ENCODE data around the gene SLC12A1. TPM values are rescaled to one million over a fixed set of nuclear protein-coding genes. Genes with fewer than 3 reads are reported as not detected.

The SLC12A1 gene
- polyA plus RNA-seq, 3 donors = not detected

GRCh38 chr15:48265135-48265534, 59.0 kb downstream of the SLC12A1 start:
- H3K27ac ChIP-seq (ENCODE audit: low read depth in 1 of 2, low read length in 2 of 2) = no peak overlapping the region
- H3K79me2 ChIP-seq (ENCODE audit: insufficient read depth, low read length) = no peaks in the 10 kb centered on the region
- Mint-ChIP-seq H3K4me3 (no peak overlapping the region), H3K9me3 (peaks cover 0 to 2% (median 0%) of the 10 kb centered on the region in 7 donors), H3K4me1 (no peaks in the 10 kb centered on the region), H3K27me3 (ENCODE audit: low read depth in 3 of 3) (peaks cover 0 to 10% (median 6%) of the 10 kb centered on the region in 3 donors), H3K27ac (no peak overlapping the region), H3K36me3 (no peaks in the 10 kb centered on the region)
- no peaks in the 10 kb centered on the region for H3K36me3 ChIP-seq (replicated peaks in 1 of 2; ENCODE audit: control insufficient read depth in 1 of 2, insufficient read depth in 2 of 2, low read length in 2 of 2)
- intact Hi-C loops (cut with micrococcal nuclease) = no loop called here
- no peak for TF ChIP-seq CTCF (IDR thresholded peaks at IDR 0.05)
- H2AFZ ChIP-seq (ENCODE audit: insufficient read depth, low read depth, low read length, poor library complexity, severe bottlenecking) = no peak overlapping the region
- H3K27me3 ChIP-seq (ENCODE audit: control insufficient read depth in 2 of 2, insufficient read depth in 2 of 2, low read length in 2 of 2) = peaks cover 0 to 9% of the 10 kb centered on the region in 2 donors
- no peak for DNase-seq
- H3K9ac ChIP-seq (ENCODE audit: insufficient read depth, low read length, poor library complexity, severe bottlenecking) = no peak overlapping the region
- H3K4me1 ChIP-seq (ENCODE audit: control insufficient read depth in 1 of 2, insufficient read depth in 2 of 2, low read length in 2 of 2) = no peaks in the 10 kb centered on the region
- no peak overlapping the region for H3K4me3 ChIP-seq (replicated peaks in 1 of 3; ENCODE audit: low read depth in 2 of 3, low read length in 3 of 3)
- no peaks in the 10 kb centered on the region for H4K20me1 ChIP-seq (ENCODE audit: insufficient read depth, low read length)
- WGBS (ENCODE audit: insufficient coverage) = no CpG with 5 or more reads among the region's 1 CpG
- H3K9me3 ChIP-seq (replicated peaks in 1 of 2; ENCODE audit: control insufficient read depth in 1 of 2, insufficient read depth in 1 of 2, low read length in 2 of 2) = no peaks in the 10 kb centered on the region
- no peak overlapping the region for H3K4me2 ChIP-seq (replicated peaks; ENCODE audit: extremely low read depth, low read length, poor library complexity, severe bottlenecking)

- Histone ChIP-seq H3K36me3 (replicated peaks in 1 of 2; ENCODE audit: control insufficient read depth in 1 of 2, insufficient read depth in 2 of 2, low read length in 2 of 2) (no peaks in the 10 kb centered on the region), H3K9ac (ENCODE audit: insufficient read depth, low read length, poor library complexity, severe bottlenecking) (no peak overlapping the region), H3K4me2 (replicated peaks; ENCODE audit: extremely low read depth, low read length, poor library complexity, severe bottlenecking) (no peak overlapping the region), H3K4me3 (replicated peaks in 1 of 3; ENCODE audit: low read depth in 2 of 3, low read length in 3 of 3) (no peak overlapping the region), H3K27me3 (ENCODE audit: control insufficient read depth in 2 of 2, insufficient read depth in 2 of 2, low read length in 2 of 2) (peaks cover 0 to 9% of the 10 kb centered on the region in 2 donors), H3K9me3 (replicated peaks in 1 of 2; ENCODE audit: control insufficient read depth in 1 of 2, insufficient read depth in 1 of 2, low read length in 2 of 2) (no peaks in the 10 kb centered on the region), H3K4me1 (ENCODE audit: control insufficient read depth in 1 of 2, insufficient read depth in 2 of 2, low read length in 2 of 2) (no peaks in the 10 kb centered on the region), H3K79me2 (ENCODE audit: insufficient read depth, low read length) (no peaks in the 10 kb centered on the region), H3K27ac (ENCODE audit: low read depth in 1 of 2, low read length in 2 of 2) (no peak overlapping the region), H4K20me1 (ENCODE audit: insufficient read depth, low read length) (no peaks in the 10 kb centered on the region), H2AFZ (ENCODE audit: insufficient read depth, low read depth, low read length, poor library complexity, severe bottlenecking) (no peak overlapping the region)
- no CpG with 5 or more reads among the region's 4 CpGs for WGBS (ENCODE audit: insufficient coverage)
- H3K27me3 Mint-ChIP-seq (ENCODE audit: low read depth in 3 of 3) = peaks cover 2 to 10% (median 6%) of the 10 kb centered on the region in 3 donors
- H3K4me1 Mint-ChIP-seq = no peaks in the 10 kb centered on the region
- DNase-seq = no peak
- no peak for TF ChIP-seq CTCF (IDR thresholded peaks at IDR 0.05)
- no peaks in the 10 kb centered on the region for H3K36me3 Mint-ChIP-seq
- H3K4me3 Mint-ChIP-seq = no peak overlapping the region
- H3K9me3 Mint-ChIP-seq = no peaks in the 10 kb centered on the region
- no peak overlapping the region for H3K27ac Mint-ChIP-seq
- intact Hi-C loops (cut with micrococcal nuclease) = no loop called here
Measured at GRCh38 chr15:48266024-48266689, 60.1 kb downstream of the SLC12A1 start.

All from CD14-positive monocyte (primary cell).